HepG2 (cell line): ENCODE measurements around the gene GIMAP1. TPM values are rescaled to one million over a fixed set of nuclear protein-coding genes. Genes with fewer than 3 reads are reported as not detected.

Experiments
- ATRX ChIP-seq: sonication (generic); formaldehyde crosslinking; IDR thresholded peaks from 2 replicates; pipeline ENCODE4 v1.4.0; 2020; ENCODE audit warnings: missing genetic modification reagents, borderline replicate concordance
- EEA1 ChIP-seq: sonication (generic); formaldehyde crosslinking; IDR thresholded peaks from 2 replicates; pipeline ENCODE4 v1.5.1; 2020; ENCODE audit warnings: mild to moderate bottlenecking, missing genetic modification reagents, borderline replicate concordance
- ERF ChIP-seq: IDR thresholded peaks from 2 replicates; pipeline ENCODE4 v1.6.1; 2018; ENCODE audit warnings: missing biosample characterization, missing genetic modification reagents
- FOSL1 ChIP-seq: sonication (generic); formaldehyde crosslinking; IDR thresholded peaks from 2 replicates; pipeline ENCODE4 v1.9.0; 2021; ENCODE audit warnings: missing genetic modification reagents, borderline replicate concordance
- FOXK1 ChIP-seq: sonication (generic); formaldehyde crosslinking; IDR thresholded peaks from 2 replicates; pipeline ENCODE4 v1.4.0; 2020; ENCODE audit warnings: low read depth, missing genetic modification reagents, borderline replicate concordance
- GTF2F1 ChIP-seq: fragments of 150-350 bp; IDR thresholded peaks from 2 replicates; pipeline ENCODE4 v1.6.1; 2014; ENCODE audit warnings: low read length
- HDAC1 ChIP-seq: sonication (generic); formaldehyde crosslinking; IDR thresholded peaks from 2 replicates; pipeline ENCODE4 v1.5.1; 2020; ENCODE audit warnings: mild to moderate bottlenecking, missing genetic modification reagents
- MED1 ChIP-seq: sonication (generic); formaldehyde crosslinking; IDR thresholded peaks from 2 replicates; pipeline ENCODE4 v1.4.0; 2020; ENCODE audit warnings: missing genetic modification reagents
- MIER3 ChIP-seq: IDR thresholded peaks from 2 replicates; pipeline ENCODE4 v1.6.1; 2016; ENCODE audit warnings: missing compliant biosample characterization, borderline replicate concordance
- NFKBIZ ChIP-seq: IDR thresholded peaks from 2 replicates; pipeline ENCODE4 v1.6.1; 2018; ENCODE audit warnings: missing genetic modification reagents, missing compliant biosample characterization
- NONO ChIP-seq, 2 experiments: fragments of 450-650 bp in 1 of 2; sonication (generic) in 1 of 2; formaldehyde crosslinking in 1 of 2; IDR thresholded peaks in 1 of 2; conservative IDR thresholded peaks in 1 of 2; 2 replicates each; pipeline versions ENCODE4 v1.6.1 to v1.8.0; 2017 to 2022; ENCODE audit warnings: mild to moderate bottlenecking in 1 of 2, missing genetic modification reagents in 1 of 2, moderate library complexity in 1 of 2
- NR1H2 ChIP-seq: sonication (generic); formaldehyde crosslinking; IDR thresholded peaks from 2 replicates; pipeline ENCODE4 v1.8.1; 2022; ENCODE audit warnings: low read depth, missing genetic modification reagents, borderline replicate concordance
- NR2C2 ChIP-seq: sonication (generic); formaldehyde crosslinking; IDR thresholded peaks from 2 replicates; pipeline ENCODE4 v1.4.0; 2020; ENCODE audit warnings: missing genetic modification reagents, mild to moderate bottlenecking, moderate library complexity, borderline replicate concordance
- PPARG ChIP-seq: conservative IDR thresholded peaks from 2 replicates; pipeline ENCODE4 v1.6.1; 2016; ENCODE audit warnings: missing biosample characterization, missing genetic modification reagents
- SPEN ChIP-seq: sonication (generic); formaldehyde crosslinking; IDR thresholded peaks from 2 replicates; pipeline ENCODE4 v1.5.1; 2020; ENCODE audit warnings: low read depth, mild to moderate bottlenecking, missing genetic modification reagents
- TMF1 ChIP-seq: sonication (generic); formaldehyde crosslinking; IDR thresholded peaks from 2 replicates; pipeline ENCODE4 v1.8.1; 2022; ENCODE audit warnings: low read depth, missing genetic modification reagents
- XRCC5 ChIP-seq: fragments of 200-400 bp; formaldehyde crosslinking; optimal IDR thresholded peaks from 2 replicates; pipeline ENCODE3; 2017; ENCODE audit warnings: mild to moderate bottlenecking, low read length
- ZBTB7A ChIP-seq: sonication (generic); formaldehyde crosslinking; IDR thresholded peaks from 2 replicates; pipeline ENCODE4 v1.8.0; 2022; ENCODE audit warnings: mild to moderate bottlenecking, missing genetic modification reagents
- ZFP36L2 ChIP-seq: sonication (generic); formaldehyde crosslinking; IDR thresholded peaks from 2 replicates; pipeline ENCODE4 v1.4.0; 2020; ENCODE audit warnings: missing genetic modification reagents
- ZNF20 ChIP-seq: sonication (generic); formaldehyde crosslinking; IDR thresholded peaks from 2 replicates; pipeline ENCODE4 v1.4.0; 2020; ENCODE audit warnings: mild to moderate bottlenecking, moderate library complexity, missing genetic modification reagents
- ZNF296 ChIP-seq: sonication (generic); formaldehyde crosslinking; conservative IDR thresholded peaks from 2 replicates; pipeline ENCODE4 v1.5.0; 2020; ENCODE audit warnings: mild to moderate bottlenecking, missing genetic modification reagents
- ZNF30 ChIP-seq: sonication (generic); formaldehyde crosslinking; IDR thresholded peaks from 2 replicates; pipeline ENCODE4 v1.5.0; 2020; ENCODE audit warnings: mild to moderate bottlenecking, missing genetic modification reagents
- ZNF670 ChIP-seq: sonication (generic); formaldehyde crosslinking; IDR thresholded peaks from 2 replicates; pipeline ENCODE4 v1.8.0; 2022; ENCODE audit warnings: mild to moderate bottlenecking, missing genetic modification reagents, borderline replicate concordance
- polyA plus RNA-seq, 8 experiments: library from polyadenylated mRNA; depleted of rRNA in 3 of 8; stranded (reverse) in 7 of 8; unstranded in 1 of 8; fragments of >200 nt; fragmentation: Illumina TruSeq in 4 of 8; extraction: Trizol in 4 of 8; gene quantifications; 2 replicates each; pipeline versions ENCODE4 v1.2.1 to v1.2.3, GENCODE V29; 2011 to 2016; ENCODE audit warnings: low read depth in 4 of 8, missing spikeins in 1 of 8, mixed read lengths in 1 of 8; ENCODE audit not compliant: insufficient read depth in 1 of 8
- total RNA-seq, 5 experiments: library from RNA; depleted of rRNA; stranded (reverse); fragments of >200 nt; fragmentation: Illumina TruSeq; extraction: Trizol; gene quantifications; 2 replicates each; pipeline ENCODE4 v1.2.3, GENCODE V29; 2016; ENCODE audit warnings: low read depth in 1 of 5
- TF ChIP-seq, protein P1 (sequence below): sonication (generic); formaldehyde crosslinking; IDR thresholded peaks from 2 replicates; pipeline ENCODE4 v1.8.1; 2023; ENCODE audit warnings: missing genetic modification reagents, mild to moderate bottlenecking, borderline replicate concordance
- TF ChIP-seq, protein P2 (sequence below): IDR thresholded peaks from 2 replicates; pipeline ENCODE4 v1.6.1; 2016
- TF ChIP-seq, protein P3 (sequence below): sonication (generic); formaldehyde crosslinking; IDR thresholded peaks from 2 replicates; pipeline ENCODE4 v1.4.0; 2020; ENCODE audit warnings: missing genetic modification reagents, mild to moderate bottlenecking, borderline replicate concordance
- TF ChIP-seq, protein P4 (sequence below), 2 experiments: fragments of 450-650 bp in 1 of 2; sonication (generic) in 1 of 2; formaldehyde crosslinking; IDR thresholded peaks; 2 replicates each; pipeline versions ENCODE4 v1.5.0 to v1.8.0; 2020 to 2022; ENCODE audit warnings: mild to moderate bottlenecking in 1 of 2, missing genetic modification reagents in 1 of 2

The GIMAP1 gene
- total and polyA plus RNA-seq, 2 of the 13 experiments (the other 11 are each of a cell fraction or from before 2014, with no cell fraction given), result not detected

DNA sequence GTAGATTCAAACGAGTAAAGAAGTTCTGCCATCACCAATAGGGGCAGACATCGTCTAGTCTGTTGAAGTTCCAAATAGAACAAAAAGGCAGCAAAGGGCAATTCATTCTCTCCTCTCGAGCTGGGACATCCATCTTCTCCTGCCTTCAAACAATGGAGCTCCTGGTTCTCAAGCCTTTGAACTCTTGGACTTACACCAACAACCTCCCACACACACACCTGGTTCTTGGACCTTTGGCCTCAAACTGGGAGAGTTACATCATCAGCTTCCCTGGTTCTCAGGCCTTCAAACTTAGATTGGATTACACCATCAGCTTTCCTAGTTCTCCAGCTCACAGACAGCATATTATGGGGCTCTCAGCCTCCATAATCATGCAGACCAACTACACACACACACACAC, 11.0 kb downstream of the GIMAP1 start (continued):
- TF ChIP-seq EEA1 (no peak), FOSL1 (CRISPR knock-in tag) (no peak), TMF1 (CRISPR knock-in tag) (no peak), XRCC5 (peak; percentile 73), ERF (CRISPR knock-in tag) (no peak), PPARG (CRISPR knock-in tag) (peak; percentile 77), NFKBIZ (CRISPR knock-in tag) (no peak), HDAC1 (CRISPR knock-in tag) (peak; percentile 51; the same call in 1 of the 2 replicates), ZBTB7A (CRISPR knock-in tag) (no peak), ZNF296 (CRISPR knock-in tag) (no peak), MIER3 (0 out of 2 replicates have a peak, but pooled peaks have one; percentile 42), ZNF20 (CRISPR knock-in tag) (no peak), GTF2F1 (no peak), MED1 (CRISPR knock-in tag) (0 out of 2 replicates have a peak, but pooled peaks have one; percentile 28), FOXK1 (CRISPR knock-in tag) (no peak), ATRX (no peak), NR2C2 (CRISPR knock-in tag) (peak; percentile 64; the same call in 1 of the 2 replicates), NONO (IDR thresholded peaks at IDR 0.05) (no peak), NONO (CRISPR knock-in tag; conservative IDR thresholded peaks at IDR 0.05) (no peak), SPEN (CRISPR knock-in tag) (peak; percentile 72; the same call in 1 of the 2 replicates), NR1H2 (no peak), ZNF670 (CRISPR knock-in tag) (peak; percentile 76; the same call in 1 of the 2 replicates), ZNF30 (CRISPR knock-in tag) (no peak), ZFP36L2 (no peak)
- TF ChIP-seq, protein P1, sequence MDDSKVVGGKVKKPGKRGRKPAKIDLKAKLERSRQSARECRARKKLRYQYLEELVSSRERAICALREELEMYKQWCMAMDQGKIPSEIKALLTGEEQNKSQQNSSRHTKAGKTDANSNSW (CRISPR knock-in tag), result no peak
- TF ChIP-seq, protein P2, sequence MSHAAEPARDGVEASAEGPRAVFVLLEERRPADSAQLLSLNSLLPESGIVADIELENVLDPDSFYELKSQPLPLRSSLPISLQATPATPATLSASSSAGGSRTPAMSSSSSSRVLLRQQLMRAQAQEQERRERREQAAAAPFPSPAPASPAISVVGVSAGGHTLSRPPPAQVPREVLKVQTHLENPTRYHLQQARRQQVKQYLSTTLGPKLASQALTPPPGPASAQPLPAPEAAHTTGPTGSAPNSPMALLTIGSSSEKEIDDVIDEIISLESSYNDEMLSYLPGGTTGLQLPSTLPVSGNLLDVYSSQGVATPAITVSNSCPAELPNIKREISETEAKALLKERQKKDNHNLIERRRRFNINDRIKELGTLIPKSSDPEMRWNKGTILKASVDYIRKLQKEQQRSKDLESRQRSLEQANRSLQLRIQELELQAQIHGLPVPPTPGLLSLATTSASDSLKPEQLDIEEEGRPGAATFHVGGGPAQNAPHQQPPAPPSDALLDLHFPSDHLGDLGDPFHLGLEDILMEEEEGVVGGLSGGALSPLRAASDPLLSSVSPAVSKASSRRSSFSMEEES (CRISPR knock-in tag), result no peak
- TF ChIP-seq, protein P3, sequence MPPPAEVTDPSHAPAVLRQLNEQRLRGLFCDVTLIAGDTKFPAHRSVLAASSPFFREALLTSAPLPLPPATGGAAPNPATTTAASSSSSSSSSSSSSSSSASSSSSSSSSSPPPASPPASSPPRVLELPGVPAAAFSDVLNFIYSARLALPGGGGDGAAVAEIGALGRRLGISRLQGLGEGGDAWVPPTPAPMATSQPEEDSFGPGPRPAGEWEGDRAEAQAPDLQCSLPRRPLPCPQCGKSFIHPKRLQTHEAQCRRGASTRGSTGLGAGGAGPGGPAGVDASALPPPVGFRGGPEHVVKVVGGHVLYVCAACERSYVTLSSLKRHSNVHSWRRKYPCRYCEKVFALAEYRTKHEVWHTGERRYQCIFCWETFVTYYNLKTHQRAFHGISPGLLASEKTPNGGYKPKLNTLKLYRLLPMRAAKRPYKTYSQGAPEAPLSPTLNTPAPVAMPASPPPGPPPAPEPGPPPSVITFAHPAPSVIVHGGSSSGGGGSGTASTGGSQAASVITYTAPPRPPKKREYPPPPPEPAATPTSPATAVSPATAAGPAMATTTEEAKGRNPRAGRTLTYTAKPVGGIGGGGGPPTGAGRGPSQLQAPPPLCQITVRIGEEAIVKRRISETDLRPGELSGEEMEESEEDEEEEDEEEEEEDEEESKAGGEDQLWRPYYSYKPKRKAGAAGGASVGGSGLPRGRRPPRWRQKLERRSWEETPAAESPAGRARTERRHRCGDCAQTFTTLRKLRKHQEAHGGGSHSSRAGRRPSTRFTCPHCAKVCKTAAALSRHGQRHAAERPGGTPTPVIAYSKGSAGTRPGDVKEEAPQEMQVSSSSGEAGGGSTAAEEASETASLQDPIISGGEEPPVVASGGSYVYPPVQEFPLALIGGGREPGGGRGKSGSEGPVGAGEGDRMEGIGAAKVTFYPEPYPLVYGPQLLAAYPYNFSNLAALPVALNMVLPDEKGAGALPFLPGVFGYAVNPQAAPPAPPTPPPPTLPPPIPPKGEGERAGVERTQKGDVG (CRISPR knock-in tag), result no peak
- TF ChIP-seq, protein P4, sequence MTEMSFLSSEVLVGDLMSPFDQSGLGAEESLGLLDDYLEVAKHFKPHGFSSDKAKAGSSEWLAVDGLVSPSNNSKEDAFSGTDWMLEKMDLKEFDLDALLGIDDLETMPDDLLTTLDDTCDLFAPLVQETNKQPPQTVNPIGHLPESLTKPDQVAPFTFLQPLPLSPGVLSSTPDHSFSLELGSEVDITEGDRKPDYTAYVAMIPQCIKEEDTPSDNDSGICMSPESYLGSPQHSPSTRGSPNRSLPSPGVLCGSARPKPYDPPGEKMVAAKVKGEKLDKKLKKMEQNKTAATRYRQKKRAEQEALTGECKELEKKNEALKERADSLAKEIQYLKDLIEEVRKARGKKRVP (CRISPR knock-in tag; IDR thresholded peaks at IDR 0.05), result peak in 1 of 2 experiments; percentile 90; a peak in 2 of 4 replicates
